CD4-positive, CD25-positive, alpha-beta regulatory T cell (primary cell): ENCODE measurements around the gene HSD17B14. TPM values are rescaled to one million over a fixed set of nuclear protein-coding genes. Genes with fewer than 3 reads are reported as not detected.
"Not testable (repeated sequence)": the region's sequence is repeated elsewhere in the genome, so short reads cannot be mapped to it uniquely, and the experiment has no call there.

Source experiments
- ATAC-seq, 2 donors: fragments of 150-1000 bp; cut with Tn5 transposase; one replicate each; pipeline ENCODE4 v1.10.0; 2021; ENCODE audit warnings: low read depth in 2 of 2, moderate number of reproducible peaks in 2 of 2, moderate library complexity in 1 of 2
- DNase-seq, 3 donors: peaks; one replicate each; pipeline versions ENCODE4 v3.0.0 to v3.0.0-alpha.2; 2012 to 2022; ENCODE audit warnings: mixed read lengths in 1 of 3
- H3K27ac ChIP-seq: one replicate; pipeline ENCODE4 v1.7.0; 2013; ENCODE audit warnings: mild to moderate bottlenecking, low read length; ENCODE audit not compliant: insufficient read depth, poor library complexity, severe bottlenecking
- H3K27me3 ChIP-seq: one replicate; pipeline ENCODE4 v1.7.0; 2013; ENCODE audit warnings: low read length; ENCODE audit not compliant: control insufficient read depth, insufficient read depth
- H3K36me3 ChIP-seq: one replicate; pipeline ENCODE4 v1.7.0; 2013; ENCODE audit warnings: mild to moderate bottlenecking, low read length, moderate library complexity; ENCODE audit not compliant: control insufficient read depth, insufficient read depth
- H3K4me1 ChIP-seq: 2 replicates; pipeline ENCODE4 v1.7.0; 2013; ENCODE audit warnings: mild to moderate bottlenecking, low read length; ENCODE audit not compliant: insufficient read depth, control insufficient read depth, poor library complexity, severe bottlenecking
- H3K4me3 ChIP-seq: one replicate; pipeline ENCODE4 v1.7.0; 2013; ENCODE audit warnings: low read depth, mild to moderate bottlenecking, low read length, moderate library complexity
- H3K9me3 ChIP-seq, 2 experiments: 1 replicate in 1 of 2; 2 replicates in 1 of 2; pipeline ENCODE4 v1.7.0; 2013; ENCODE audit warnings: low read length in 2 of 2, mild to moderate bottlenecking in 1 of 2, moderate library complexity in 1 of 2; ENCODE audit not compliant: control insufficient read depth in 2 of 2
- H3K27ac Mint-ChIP-seq, 3 donors: one replicate each; pipeline ENCODE4 v1.8.0; 2020 to 2022; ENCODE audit warnings: mild to moderate bottlenecking in 3 of 3, mixed read lengths in 3 of 3, moderate library complexity in 2 of 3
- H3K27me3 Mint-ChIP-seq: one replicate; pipeline ENCODE4 v1.8.0; 2022; ENCODE audit warnings: mild to moderate bottlenecking, mixed read lengths
- H3K36me3 Mint-ChIP-seq: one replicate; pipeline ENCODE4 v1.8.0; 2020; ENCODE audit warnings: mixed read lengths
- H3K4me1 Mint-ChIP-seq, 4 donors: one replicate each; pipeline ENCODE4 v1.8.0; 2020 to 2022; ENCODE audit warnings: mixed read lengths in 4 of 4, mild to moderate bottlenecking in 1 of 4
- H3K4me3 Mint-ChIP-seq, 4 donors: one replicate each; pipeline ENCODE4 v1.8.0; 2020 to 2022; ENCODE audit warnings: mild to moderate bottlenecking in 4 of 4, mixed read lengths in 4 of 4, moderate library complexity in 3 of 4
- H3K9me3 Mint-ChIP-seq, 7 donors: one replicate each; pipeline ENCODE4 v1.8.0; 2020 to 2022; ENCODE audit warnings: mixed read lengths in 7 of 7, mild to moderate bottlenecking in 3 of 7, moderate library complexity in 2 of 7
- polyA plus RNA-seq, 4 donors: library from polyadenylated mRNA; unstranded; fragments of 300-500 nt; fragmentation: Illumina TruSeq; gene quantifications; one replicate each; pipeline ENCODE4 v1.2.3, GENCODE V29; 2021
- total RNA-seq: library from RNA; stranded (reverse); gene quantifications from one replicate; pipeline ENCODE4 v1.2.3, GENCODE V29; 2022

Gene HSD17B14
- total and polyA plus RNA-seq, 5 donors from 2014 or later = 0.29 to 2.0 (median 0.49) TPM

- peaks cover 39% of the 10 kb centered on the region for H3K4me1 ChIP-seq
- peak overlapping the region in 2 of 4 donors; percentile 64 to 73 for H3K4me3 Mint-ChIP-seq
- no peaks in the 10 kb centered on the region for H3K9me3 ChIP-seq
- DNase-seq = no peak
- H3K4me3 ChIP-seq = no peak overlapping the region
- peaks cover 26% of the 10 kb centered on the region for H3K36me3 ChIP-seq
- H3K27me3 ChIP-seq = no peaks in the 10 kb centered on the region
- no peak overlapping the region for H3K27ac ChIP-seq
- peaks cover 31% of the 10 kb centered on the region for H3K36me3 Mint-ChIP-seq
- H3K4me1 Mint-ChIP-seq = peaks cover 11 to 47% (median 36%) of the 10 kb centered on the region in 4 donors
- no peak for ATAC-seq
- peak overlapping the region; percentile 25 to 69 (median 26) for H3K27ac Mint-ChIP-seq
- H3K9me3 Mint-ChIP-seq = peaks cover 0 to 2% (median 0%) of the 10 kb centered on the region in 7 donors
- peaks cover 14% of the 10 kb centered on the region for H3K27me3 Mint-ChIP-seq
Measured at GRCh38 chr19:48877855-48878195, 41.5 kb upstream of the HSD17B14 start.

GRCh38 chr19:48876043-48876981, 40.0 kb upstream of the HSD17B14 start:
- ATAC-seq, H3K9me3 ChIP-seq, H3K27me3 ChIP-seq, H3K9me3 Mint-ChIP-seq: not testable (repeated sequence)
- Mint-ChIP-seq H3K27ac (peak overlapping the region; percentile 97 to 100 (median 99)), H3K4me3 (peak overlapping the region; percentile 35 to 99 (median 98)), H3K36me3 (peaks cover 31% of the 10 kb centered on the region), H3K27me3 (peaks cover 21% of the 10 kb centered on the region), H3K4me1 (peaks cover 11 to 54% (median 42%) of the 10 kb centered on the region in 4 donors)
- Histone ChIP-seq H3K4me1 (peaks cover 42% of the 10 kb centered on the region), H3K4me3 (peak overlapping the region; percentile 100), H3K36me3 (peaks cover 26% of the 10 kb centered on the region), H3K27ac (peak overlapping the region; percentile 100)
- peak in 2 of 3 donors; percentile 52 to 72 for DNase-seq

- H3K4me3 ChIP-seq = peak overlapping the region; percentile 100
- H3K27ac Mint-ChIP-seq = peak overlapping the region; percentile 99 to 100 (median 99)
- ATAC-seq = no peak
Measured at GRCh38 chr19:48874303-48875135, 38.2 kb upstream of the HSD17B14 start.

GRCh38 chr19:48873476-48874302, 37.4 kb upstream of the HSD17B14 start:
- Histone ChIP-seq H3K9me3 (no peaks in the 10 kb centered on the region), H3K27me3 (no peaks in the 10 kb centered on the region), H3K4me3 (peak overlapping the region; percentile 100), H3K36me3 (peaks cover 26% of the 10 kb centered on the region), H3K27ac (peak overlapping the region; percentile 100), H3K4me1 (peaks cover 42% of the 10 kb centered on the region)
- ATAC-seq = no peak
- H3K36me3 Mint-ChIP-seq = peaks cover 30% of the 10 kb centered on the region
- peaks cover 8 to 54% (median 40%) of the 10 kb centered on the region in 4 donors for H3K4me1 Mint-ChIP-seq
- H3K27ac Mint-ChIP-seq = peak overlapping the region; percentile 99 to 100 (median 100)
- peaks cover 24% of the 10 kb centered on the region for H3K27me3 Mint-ChIP-seq
- peak in 1 of 3 donors; percentile 37 for DNase-seq
- peaks cover 0 to 2% (median 0%) of the 10 kb centered on the region in 7 donors for H3K9me3 Mint-ChIP-seq
- peak overlapping the region; percentile 98 to 100 (median 99) for H3K4me3 Mint-ChIP-seq

More at GRCh38 chr19:48874303-48875135, 38.2 kb upstream of the HSD17B14 start:
- H3K27me3 Mint-ChIP-seq = peaks cover 21% of the 10 kb centered on the region
- peaks cover 0 to 2% (median 0%) of the 10 kb centered on the region in 7 donors for H3K9me3 Mint-ChIP-seq
- peak overlapping the region; percentile 98 to 100 (median 99) for H3K4me3 Mint-ChIP-seq
- peak; percentile 22 to 40 (median 35) for DNase-seq
- Histone ChIP-seq H3K36me3 (peaks cover 26% of the 10 kb centered on the region), H3K9me3 (no peaks in the 10 kb centered on the region), H3K27me3 (no peaks in the 10 kb centered on the region), H3K4me1 (peaks cover 42% of the 10 kb centered on the region), H3K27ac (peak overlapping the region; percentile 100)
- H3K4me1 Mint-ChIP-seq = peaks cover 11 to 54% (median 42%) of the 10 kb centered on the region in 4 donors
- H3K36me3 Mint-ChIP-seq = peaks cover 31% of the 10 kb centered on the region

- Mint-ChIP-seq H3K36me3 (peaks cover 26% of the 10 kb centered on the region), H3K27ac (peak overlapping the region; percentile 99 to 100 (median 100)), H3K4me1 (peaks cover 6 to 51% (median 37%) of the 10 kb centered on the region in 4 donors), H3K9me3 (peaks cover 0 to 2% (median 0%) of the 10 kb centered on the region in 7 donors), H3K4me3 (peak overlapping the region; percentile 98 to 100 (median 99)), H3K27me3 (peaks cover 28% of the 10 kb centered on the region)
- no peaks in the 10 kb centered on the region for H3K9me3 ChIP-seq
- DNase-seq (peak; percentile 74 to 89 (median 85)), ATAC-seq (peak; percentile 38 to 43)
- peaks cover 42% of the 10 kb centered on the region for H3K4me1 ChIP-seq
- peaks cover 26% of the 10 kb centered on the region for H3K36me3 ChIP-seq
- H3K27ac ChIP-seq = peak overlapping the region; percentile 100
- peak overlapping the region; percentile 100 for H3K4me3 ChIP-seq
- no peaks in the 10 kb centered on the region for H3K27me3 ChIP-seq
Measured at GRCh38 chr19:48872884-48873475, 36.7 kb upstream of the HSD17B14 start.

- Mint-ChIP-seq H3K9me3 (peaks cover 0 to 2% (median 0%) of the 10 kb centered on the region in 7 donors), H3K27ac (peak within 1 kb of the TSS; percentile 99 to 100 (median 100)), H3K27me3 (peaks cover 28% of the 10 kb centered on the region), H3K4me1 (peaks cover 6 to 44% (median 34%) of the 10 kb centered on the region in 4 donors), H3K4me3 (peak within 1 kb of the TSS; percentile 98 to 100 (median 99)), H3K36me3 (peaks cover 26% of the 10 kb centered on the region)
- peak within 1 kb of the TSS; percentile 100 for H3K27ac ChIP-seq
- DNase-seq = peak; percentile 96 to 97 (median 97)
- peaks cover 26% of the 10 kb centered on the region for H3K36me3 ChIP-seq
- peaks cover 42% of the 10 kb centered on the region for H3K4me1 ChIP-seq
- no peaks in the 10 kb centered on the region for H3K27me3 ChIP-seq
- ATAC-seq = peak; percentile 37 to 46
- peak within 1 kb of the TSS; percentile 100 for H3K4me3 ChIP-seq
- no peaks in the 10 kb centered on the region for H3K9me3 ChIP-seq
Measured at GRCh38 chr19:48872182-48872883, 36.0 kb upstream of the HSD17B14 start, which contains the start of gene PPP1R15A. Gene PPP1R15A (plus strand): TSS chr19:48872421. CDS start chr19:48873234, 813 bp downstream.
